GM21576 (cell line): Measurements from ENCODE around the gene HSPB3.
"Not testable (repeated sequence)": the region's sequence is repeated elsewhere in the genome, so short reads cannot be mapped to it uniquely, and the experiment has no call there.

ENCODE experiments used
- ATAC-seq: cut with Tn5 transposase; IDR thresholded peaks from one replicate; pipeline ENCODE4 v1.9.1; 2021; ENCODE audit warnings: mild to moderate bottlenecking, moderate library complexity; ENCODE audit not compliant: unreplicated experiment

HSPB3 gene, protein sequence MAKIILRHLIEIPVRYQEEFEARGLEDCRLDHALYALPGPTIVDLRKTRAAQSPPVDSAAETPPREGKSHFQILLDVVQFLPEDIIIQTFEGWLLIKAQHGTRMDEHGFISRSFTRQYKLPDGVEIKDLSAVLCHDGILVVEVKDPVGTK

DNA sequence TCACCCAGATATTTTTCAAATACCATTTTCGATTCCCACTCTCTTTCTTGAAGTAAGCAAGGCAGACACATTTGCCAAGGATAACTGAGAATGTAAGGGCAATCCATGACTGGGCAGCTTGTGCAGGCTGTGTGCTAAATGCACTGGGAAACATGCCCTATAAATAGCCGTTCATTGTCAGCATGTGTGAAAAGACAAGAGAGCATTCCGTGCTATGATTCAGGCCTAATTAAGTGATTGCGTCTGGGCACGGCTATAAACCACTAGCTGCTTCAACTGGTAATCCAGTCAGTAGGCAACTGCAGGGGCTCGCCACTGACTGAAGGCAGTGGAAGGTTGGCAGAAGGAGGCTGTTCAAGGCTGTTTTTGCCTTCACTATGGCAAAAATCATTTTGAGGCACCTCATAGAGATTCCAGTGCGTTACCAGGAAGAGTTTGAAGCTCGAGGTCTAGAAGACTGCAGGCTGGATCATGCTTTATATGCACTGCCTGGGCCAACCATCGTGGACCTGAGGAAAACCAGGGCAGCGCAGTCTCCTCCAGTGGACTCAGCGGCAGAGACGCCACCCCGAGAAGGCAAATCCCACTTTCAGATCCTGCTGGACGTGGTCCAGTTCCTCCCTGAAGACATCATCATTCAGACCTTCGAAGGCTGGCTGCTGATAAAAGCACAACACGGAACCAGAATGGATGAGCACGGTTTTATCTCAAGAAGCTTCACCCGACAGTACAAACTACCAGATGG is at the start of gene HSPB3:
HSPB3 (plus strand) TSS at position 287 of the 745 bp plus-strand sequence; CDS start at position 378, 91 bp downstream.
- ATAC-seq, result no peak

DNA sequence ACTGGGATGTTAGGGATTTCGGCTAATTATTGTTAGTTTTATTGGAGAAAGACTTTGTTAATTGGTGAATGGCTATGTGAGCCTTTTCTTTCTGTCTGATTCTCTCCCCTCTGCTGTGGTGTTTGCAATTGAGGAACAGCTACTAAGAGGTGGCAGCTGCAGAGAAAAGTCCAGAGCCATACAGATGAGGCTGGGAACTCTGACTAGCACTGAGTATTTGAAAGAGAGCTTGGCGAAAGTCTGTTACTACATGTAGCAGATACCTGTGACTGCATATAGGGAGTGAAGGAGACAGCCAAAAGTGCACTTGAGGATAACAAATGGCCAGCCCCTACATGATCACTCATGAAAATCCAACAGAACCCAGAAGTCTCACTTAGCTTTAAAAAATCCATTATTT is 44.3 kb upstream of the HSPB3 start:
- ATAC-seq, result no peak

DNA sequence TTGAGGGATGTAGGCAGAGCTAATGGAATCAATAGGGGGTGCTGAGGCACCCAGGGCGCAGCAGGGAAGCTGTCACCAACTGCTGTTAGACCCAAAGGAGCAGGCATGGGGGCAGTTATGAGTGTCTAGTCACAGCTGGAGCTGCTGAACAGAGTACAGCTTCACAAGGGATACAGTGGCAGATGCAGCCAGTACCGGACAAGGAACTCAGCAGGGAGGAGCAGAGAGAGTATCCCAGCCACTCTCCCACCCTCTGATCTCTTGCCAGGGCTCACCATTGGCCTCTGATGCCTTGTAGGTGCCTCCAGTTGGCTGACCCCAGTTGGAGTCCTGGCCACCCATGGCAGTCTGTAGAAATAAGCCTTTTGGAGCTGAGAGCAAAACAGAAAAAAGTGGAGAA is 42.6 kb upstream of the HSPB3 start:
- no peak for ATAC-seq

DNA sequence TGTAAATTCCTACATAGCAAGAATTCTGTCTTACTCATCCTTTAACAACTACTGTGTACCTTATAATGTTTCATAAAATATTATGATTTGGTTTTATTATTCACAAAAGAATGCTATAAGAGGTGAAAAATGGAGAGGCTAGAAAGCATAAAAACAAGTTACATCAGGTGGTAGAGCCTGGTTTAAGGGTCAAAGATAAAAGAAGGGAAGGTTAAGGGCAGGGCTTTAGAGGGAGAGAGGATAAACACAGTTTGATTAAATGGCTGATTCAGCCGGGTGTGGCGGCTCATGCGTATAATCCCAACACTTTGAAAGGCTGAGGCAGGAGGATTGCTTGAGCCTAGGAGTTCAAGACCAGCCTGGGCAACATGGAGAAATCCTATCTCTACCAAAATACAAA is 40.4 kb upstream of the HSPB3 start:
- ATAC-seq, result no peak

DNA sequence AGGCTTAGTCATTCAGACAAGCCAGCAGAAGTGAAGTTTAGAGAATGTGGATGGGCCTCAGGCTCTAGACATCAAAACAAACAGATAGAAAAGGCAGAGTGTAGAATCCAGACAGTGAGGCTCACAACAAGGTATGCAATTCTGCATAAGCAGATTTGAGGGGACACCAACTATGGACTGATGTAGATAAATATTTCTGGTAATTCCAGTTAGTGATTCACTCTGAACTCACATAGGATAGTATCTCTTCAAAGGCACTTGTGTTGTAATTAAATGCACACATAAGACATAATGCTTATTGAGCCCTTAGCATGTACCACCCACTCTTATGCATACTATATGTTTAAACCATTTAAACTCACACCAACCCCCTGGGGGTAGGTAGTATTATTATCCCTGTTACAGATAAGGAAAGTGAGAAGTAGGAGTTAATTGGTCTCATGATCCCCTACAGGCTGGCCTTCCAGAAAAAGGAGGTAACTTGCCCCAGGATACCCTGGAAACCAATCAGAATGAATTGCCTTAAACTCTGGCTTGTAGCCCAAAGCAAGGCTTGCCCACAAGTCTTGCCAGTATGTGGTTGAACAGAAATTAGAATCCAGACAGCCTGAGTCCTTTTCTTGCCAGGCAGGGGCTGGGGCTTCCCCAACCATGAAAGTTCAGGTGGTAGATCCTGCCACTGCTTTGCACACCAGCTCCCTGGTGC is 39.5 kb upstream of the HSPB3 start:
- ATAC-seq, result no peak

DNA sequence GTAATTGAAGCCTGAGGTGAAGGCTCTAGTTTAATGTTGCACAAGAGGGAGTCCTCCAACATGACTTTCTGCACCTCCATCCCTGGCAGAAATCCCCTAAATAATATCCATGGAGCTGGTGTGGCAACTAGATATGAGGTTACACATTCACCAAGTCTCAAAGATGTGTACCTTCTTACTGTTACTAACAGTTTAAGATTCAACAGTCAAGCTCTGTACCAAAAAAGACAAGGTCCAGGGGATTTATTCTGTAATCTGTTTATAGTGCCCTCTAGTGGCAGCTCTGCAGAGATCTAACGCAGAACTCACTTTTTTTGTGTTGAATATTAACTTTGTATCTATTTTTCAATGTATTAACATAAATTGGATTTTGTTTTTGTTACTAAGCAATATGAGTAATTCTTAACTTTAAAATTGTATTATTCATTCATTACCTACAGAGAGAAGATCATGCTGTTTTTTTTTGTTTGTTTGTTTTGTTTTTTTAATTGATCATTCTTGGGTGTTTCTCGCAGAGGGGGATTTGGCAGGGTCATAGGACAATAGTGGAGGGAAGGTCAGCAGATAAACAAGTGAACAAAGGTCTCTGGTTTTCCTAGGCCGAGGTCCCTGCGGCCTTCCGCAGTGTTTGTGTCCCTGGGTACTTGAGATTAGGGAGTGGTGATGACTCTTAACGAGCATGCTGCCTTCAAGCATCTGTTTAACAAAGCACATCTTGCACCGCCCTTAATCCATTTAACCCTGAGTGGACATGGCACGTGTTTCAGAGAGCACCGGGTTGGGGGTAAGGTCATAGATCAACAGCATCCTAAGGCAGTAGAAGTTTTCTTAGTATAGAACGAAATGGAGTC is 35.7 kb upstream of the HSPB3 start:
- ATAC-seq, result not testable (repeated sequence)

DNA sequence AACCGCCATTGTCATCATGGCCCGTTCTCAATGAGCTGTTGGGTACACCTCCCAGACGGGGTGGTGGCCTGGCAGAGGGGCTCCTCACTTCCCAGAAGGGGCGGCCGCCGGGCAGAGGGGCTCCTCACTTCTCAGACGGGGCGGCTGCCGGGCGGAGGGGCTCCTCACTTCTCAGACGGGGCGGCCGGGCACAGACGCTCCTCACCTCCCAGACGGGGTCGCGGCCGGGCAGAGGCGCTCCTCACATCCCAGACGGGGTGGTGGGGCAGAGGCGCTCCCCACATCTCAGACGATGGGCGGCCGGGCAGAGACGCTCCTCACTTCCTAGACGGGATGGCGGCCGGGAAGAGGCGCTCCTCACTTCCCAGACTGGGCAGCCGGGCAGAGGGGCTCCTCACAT is 35.0 kb upstream of the HSPB3 start:
- not testable (repeated sequence) for ATAC-seq

DNA sequence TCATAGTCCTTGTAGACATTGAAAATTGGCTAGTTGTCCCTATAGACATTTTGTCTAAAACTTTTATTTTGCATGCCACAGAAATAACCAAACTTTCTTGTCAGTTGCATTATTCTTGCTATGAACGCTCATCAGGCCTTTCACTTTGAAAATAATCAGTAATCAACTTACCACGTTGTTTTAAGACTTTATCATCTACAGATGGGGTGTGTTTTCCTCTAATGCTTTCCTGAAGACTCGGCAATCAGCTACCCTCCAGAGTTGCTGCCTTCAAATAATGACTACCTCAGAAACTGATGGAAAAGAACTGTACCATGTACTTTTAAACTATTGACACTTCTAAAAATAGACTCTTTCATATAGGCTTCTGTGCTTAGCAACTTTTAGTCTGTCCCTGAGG is 33.5 kb upstream of the HSPB3 start:
- no peak for ATAC-seq

DNA sequence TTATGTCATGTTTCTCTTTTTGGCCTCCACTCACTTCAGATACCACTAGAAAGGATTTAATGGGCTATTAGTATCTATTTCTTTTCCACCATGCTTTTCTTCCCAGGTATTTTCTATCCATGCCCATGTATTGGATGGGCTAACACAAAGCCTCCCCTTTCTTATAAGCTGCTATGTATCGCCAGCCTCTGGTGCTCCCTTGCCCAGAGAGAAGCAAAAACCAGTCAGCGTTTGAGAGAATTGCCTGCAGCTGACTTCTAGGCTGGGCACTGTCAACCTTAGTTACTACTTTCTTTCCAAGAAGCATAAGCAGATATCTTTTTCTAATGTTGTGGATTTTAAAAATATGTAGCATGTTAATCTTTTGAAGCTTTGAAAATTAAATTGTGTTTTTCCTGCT is 30.2 kb upstream of the HSPB3 start:
- no peak for ATAC-seq

DNA sequence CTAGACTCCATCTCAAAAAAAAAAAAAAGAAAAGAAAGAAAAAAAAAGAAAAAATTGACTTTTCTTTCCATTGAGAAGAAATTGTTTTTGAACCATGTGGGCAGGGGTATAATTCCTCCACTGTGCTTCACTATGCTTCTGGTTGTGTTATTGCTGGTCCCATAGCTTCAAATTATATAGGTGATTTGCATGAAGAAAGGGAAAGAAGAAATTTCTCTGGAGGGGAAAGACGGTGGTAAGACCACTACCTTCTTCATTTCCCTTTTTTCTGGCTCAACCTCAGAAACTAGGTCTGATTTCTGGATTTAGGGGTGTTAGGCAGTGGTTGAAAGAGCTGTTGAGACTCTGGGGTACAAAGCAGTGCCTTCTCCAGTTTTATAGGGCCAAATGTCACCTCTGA is 29.3 kb upstream of the HSPB3 start:
- no peak for ATAC-seq

DNA sequence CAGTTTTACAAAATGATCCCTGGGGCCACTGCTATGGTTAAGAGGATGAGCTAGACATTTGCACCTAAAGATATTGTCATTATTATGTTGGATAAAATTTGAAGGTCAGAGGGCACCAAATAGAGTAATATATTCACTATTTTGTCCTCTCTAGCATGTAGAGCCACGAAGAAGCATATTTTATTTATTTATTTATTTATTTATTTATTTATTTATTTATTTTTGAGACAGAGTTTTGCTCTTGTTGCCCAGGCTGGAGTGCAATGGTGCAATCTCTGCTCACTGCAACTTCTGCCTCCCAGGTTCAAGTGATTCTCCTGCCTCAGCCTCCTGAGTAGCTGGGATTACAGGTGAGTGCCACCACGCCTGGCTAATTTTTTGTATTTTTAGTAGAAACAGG is 20.8 kb upstream of the HSPB3 start:
- not testable (repeated sequence) for ATAC-seq

DNA sequence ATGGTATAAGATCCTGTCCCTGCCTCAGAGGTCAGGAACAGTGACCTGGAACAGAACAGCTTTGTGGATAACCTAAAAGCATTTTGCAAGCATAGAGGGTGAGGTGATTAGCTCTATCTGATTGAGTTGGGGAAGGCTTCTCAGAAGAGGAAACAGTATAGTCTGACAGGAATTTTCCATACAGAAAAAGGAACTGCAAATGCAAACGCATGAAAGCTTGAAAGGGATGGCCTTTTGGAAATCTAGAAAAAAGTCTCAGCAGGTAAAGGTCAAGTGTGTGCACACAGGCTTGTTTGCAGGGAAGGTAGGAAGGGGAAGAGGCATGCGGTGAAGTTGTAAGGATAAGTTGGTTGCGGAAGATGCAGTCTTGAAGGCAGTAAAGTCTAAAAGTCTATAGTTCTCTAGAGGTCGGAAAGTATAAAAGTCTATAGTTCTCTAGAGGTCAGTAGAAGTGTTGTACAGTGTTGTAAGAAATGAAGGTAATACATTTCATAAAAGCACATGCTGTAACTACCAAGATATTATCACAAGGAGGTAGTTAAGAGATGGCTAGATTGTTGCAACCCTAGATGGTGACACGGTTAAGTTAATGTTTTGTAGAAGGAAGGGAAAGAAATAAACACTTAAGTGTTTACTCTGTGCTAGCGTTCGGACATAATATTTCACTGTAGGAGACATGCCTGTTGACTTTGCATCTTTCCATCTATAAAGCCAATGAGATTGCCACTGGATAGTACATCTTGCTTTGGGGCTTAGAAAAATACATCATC is 16.7 kb upstream of the HSPB3 start:
- ATAC-seq, result no peak

DNA sequence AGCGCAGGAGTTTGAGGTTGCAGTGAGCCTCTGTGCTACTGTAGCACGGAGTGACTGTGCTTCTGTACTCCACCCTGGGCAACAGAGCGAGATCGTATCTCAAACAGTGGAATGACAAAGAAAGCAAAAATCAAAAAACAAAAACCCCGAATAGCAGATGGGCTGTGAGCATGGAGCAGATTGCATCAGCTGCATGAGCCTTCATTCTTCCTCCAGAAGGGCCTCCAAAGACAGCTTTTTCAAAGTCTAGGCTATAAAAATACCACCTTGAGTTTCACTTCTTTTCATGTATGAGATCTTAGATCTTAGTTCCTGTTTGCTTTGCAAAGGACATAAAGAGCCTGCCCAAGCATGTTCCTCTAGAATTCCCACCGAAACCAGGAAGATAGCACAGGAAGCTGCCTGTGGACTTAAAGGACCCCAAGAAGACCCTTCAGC is 15.0 kb upstream of the HSPB3 start:
- peak; percentile 94 for ATAC-seq

DNA sequence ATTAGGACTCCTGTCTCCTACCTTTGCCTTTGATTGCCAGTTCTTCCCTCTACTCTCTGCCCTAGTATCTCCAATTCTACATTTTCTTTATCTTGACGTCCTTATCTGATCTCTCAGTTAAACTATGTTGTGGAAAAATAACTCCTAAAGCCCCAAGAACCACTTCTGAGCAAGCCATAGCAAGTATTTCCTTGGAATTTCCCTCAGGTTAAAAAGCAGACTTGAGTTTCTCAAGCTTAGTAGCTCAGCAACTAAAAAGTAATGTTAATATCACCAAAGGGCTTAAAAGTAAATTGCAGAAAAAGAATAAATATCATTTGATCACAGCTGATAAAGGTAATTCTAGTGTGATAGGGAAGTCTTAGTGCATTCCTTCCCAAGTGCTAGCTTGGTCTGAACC is 13.2 kb upstream of the HSPB3 start:
- ATAC-seq, result no peak

DNA sequence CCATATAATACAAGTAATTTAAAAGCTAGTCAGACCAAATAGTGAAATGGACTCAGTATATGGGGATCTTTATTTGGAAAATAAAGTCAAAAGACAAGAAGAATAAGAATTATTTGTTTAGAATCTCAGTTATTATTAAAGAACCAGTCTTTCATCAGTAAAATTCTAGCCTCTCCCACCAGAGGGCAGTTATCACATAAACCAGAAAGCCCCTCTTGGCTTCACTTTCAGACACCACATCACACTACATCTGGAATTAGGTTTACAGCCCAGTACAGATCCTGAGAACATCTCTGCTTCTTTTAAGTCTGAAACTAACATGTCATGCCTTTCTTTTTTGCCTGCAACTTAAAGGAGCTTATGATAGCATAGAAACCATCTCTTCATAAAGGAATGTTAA is 12.2 kb upstream of the HSPB3 start:
- ATAC-seq, result no peak

DNA sequence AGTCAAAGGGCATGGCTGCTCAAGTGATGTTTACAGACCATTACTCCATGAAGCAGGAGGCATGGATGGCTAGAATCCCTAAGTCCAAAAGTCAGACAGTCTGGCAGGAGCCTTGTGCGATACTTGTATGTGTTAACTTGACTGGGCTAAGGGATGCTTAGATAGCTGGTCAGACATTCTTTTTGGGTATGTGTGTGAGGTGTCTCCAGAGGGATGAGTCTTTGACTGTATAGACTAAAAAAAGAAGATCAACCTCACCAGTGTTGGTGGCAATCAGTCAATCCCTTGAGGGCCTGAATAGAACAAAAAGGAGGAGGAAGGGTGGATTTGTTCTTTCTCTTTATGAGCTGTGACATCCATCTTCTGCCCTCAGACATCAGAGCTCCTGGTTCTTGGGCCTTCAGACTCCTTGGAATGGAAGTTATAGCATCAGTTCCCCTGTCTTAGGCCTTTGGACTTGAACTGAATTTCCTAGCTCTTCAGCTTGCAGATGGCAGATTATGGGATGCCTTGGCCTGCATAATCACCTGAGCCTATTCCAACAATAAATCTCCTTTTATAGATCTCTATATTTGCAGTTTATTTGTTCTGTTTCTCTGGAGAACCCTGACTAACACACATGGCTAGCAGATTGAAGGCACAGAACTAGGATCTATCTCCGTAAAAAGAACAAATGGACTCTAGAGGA is 9.7 kb upstream of the HSPB3 start:
- ATAC-seq, result no peak

DNA sequence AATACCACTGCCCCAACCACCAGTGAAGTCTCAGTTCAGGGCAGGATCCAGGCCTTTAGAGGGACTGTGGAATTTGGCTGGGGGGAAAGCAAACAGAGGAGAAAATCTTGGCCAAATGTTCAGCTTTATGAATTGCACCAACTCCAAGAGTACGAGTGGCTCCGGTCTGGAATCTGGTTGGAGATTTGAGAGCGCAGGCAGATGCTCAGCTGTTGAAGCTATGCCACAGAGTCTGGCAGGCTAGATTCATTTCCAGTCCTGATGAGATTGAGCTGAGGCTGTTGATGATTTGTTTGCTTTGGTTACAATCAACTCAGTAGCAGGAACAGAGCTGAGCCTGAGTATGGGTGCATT is 9.1 kb upstream of the HSPB3 start:
- no peak for ATAC-seq

DNA sequence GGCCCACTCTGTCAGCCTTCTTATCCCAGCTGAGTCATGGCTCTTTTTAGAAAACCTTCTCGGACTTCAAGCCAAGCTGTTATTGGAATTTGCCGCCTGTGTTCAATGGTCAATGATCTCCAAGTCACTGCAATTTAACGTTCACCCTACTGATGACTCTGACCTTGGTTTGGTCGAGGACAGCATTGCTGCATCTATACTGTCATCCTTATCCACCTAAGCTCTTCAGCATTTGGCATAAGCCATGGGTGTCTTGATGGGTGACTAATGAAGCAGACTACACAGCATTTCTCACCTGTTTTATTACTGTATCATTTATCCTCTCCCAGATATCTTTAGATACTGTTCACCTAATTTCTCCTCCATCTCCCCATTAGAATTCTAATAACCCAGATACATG is 5.6 kb upstream of the HSPB3 start:
- no peak for ATAC-seq

DNA sequence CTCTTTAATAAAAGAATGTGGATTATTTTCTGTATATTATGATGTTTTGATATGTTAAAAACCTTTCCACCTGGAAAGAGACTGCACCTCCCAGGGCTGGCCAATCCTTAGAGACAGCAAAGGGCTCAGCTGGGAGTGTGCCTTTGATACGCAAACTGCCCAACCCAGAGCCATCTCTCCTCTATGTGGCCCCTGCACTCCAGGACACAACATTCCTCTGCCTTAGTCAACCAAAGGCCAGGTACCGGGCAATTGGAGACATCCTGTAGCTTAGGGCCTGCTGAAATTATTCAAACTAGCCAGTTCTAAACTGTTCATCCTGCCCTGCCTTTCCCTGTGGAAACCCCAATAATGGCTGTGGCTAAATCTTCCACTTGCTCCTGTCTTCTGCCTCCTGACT is 5.0 kb upstream of the HSPB3 start:
- ATAC-seq, result no peak

DNA sequence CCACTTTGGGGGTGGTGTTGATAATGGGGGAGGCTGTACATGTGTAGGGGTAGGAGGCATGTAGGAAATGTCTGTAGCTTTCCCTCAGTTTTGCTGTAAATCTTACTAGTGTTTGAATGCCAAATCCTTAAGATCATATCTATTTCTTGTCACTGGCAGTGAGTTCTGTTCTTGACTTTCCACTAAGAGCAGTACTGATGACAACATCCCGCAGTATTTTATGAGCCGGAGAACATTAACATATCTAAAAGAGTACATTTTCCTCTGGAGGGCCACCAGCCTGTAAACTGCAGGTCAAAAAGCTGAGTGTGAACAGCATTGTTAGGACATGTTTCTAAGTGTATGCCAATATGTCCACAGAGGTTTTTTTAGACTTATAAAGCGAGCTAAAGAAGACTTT is 2.5 kb upstream of the HSPB3 start:
- ATAC-seq, result no peak
